ENCODE measurements around the gene CD63.

The CD63 gene

GRCh38 chr12:55705782-55706402 is 22.9 kb downstream of the CD63 start:
- no peak for DNase-seq (ENCODE audit: low read depth in 2 of 2)

DNA sequence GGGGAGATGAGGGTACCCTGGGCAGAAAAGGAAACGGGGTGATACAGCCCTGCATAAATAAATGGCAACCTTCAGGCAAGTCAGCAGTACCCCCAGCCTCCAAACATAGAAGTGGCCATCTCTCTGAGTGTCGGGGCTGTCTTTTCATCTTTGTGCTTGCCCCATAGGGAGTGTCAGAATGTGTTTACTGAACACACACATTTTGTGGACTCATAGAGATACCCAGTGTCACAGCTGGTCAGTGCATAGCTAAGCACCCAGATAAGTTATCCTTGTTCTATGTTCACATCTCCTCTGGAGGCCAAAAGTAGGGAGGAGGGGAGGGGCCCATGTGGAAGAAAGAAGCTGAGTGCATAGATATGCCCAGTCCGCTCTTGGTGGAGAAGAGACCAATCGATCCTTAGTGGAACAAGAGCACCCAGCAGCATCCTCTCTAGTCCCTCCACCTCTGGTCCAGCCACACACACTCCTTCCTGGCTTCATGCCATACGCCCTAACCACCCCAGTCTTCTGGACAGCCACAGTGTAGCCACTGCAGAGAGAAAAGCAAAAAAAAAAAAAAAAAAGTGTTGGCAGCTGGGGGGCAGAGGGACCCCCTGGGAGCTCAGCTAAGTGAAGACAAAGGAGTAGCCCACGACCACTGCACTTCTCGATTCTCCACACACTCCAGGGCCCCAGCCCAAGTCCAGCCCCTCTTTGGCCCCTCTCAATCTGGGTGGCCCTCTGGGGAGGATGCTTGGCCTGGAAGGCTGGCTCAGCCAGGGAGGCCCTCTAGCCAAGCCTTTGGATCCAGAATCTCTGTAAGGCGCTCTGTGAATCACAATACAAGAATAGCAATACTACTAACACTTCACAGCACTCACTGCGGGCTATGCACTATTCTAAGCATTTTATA is 23.7 kb downstream of the CD63 start:
- DNase-seq (ENCODE audit: low read depth in 2 of 2), result no peak

DNA sequence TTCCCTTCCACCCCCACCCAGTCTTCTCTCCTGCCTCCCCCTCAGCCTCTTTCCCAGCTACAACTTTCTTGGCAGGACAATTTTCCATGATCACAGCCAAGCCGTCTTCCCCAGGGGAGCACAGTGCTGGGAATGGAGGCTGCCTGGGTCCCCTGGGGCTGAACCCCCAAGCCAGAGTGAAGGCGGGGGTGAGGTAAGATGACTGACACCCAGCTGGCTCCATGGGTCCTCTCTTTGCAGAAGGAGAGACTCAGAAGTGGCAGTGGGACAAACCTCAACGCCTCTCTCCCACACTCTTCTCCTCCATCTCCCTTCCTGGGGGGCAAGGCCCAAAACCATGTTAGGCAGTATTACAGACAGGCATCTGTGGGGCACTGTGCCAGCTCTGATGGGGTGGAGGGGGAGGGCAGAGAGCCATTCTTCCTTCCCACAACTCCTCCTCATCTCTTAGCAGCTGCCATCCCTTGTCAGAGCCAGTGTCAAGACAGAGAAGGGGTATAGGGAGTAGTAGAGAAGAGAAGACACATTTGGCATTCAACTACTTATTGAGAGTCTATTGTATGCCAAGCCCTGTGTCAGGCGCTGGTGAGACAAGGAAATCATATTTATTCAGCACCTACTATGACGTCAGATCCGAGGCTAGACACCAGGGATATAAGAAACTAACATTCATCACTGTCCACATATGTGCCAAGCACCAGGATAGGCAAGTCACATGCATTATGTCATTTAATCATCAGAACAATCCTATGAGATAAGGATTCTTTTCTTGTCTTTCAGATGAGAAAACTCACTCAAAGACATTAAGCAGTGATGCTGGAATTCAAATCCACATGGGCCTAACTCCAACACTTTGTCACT is 24.7 kb downstream of the CD63 start:
- DNase-seq (ENCODE audit: low read depth in 2 of 2), result no peak

GRCh38 chr12:55703288-55703687 is 25.5 kb downstream of the CD63 start:
- DNase-seq (ENCODE audit: low read depth in 2 of 2), result no peak

DNA sequence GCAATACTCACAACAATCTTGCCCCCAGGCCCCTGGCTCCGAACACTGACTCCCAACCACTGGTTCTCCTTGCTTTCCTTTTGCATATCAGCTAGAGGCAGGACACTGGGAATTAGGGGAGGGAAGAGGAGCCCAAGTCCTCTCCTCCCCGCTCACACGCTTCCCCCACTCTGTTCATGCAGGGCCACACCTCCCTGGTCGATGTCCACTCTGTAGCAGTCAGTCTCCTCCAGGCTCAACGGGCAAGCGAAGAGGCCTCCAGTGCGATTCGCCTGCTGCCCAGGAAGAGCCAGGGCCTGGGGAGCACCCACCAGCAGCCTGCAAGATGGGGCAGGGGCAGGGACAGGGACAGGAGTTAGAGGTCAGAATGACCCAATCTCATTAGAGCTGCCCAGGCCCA is 25.9 kb downstream of the CD63 start:
- no peak for DNase-seq (ENCODE audit: low read depth in 2 of 2)

- DNase-seq (ENCODE audit: low read depth in 2 of 2), result no peak
Measured at GRCh38 chr12:55700255-55701018, 28.4 kb downstream of the CD63 start.

DNA sequence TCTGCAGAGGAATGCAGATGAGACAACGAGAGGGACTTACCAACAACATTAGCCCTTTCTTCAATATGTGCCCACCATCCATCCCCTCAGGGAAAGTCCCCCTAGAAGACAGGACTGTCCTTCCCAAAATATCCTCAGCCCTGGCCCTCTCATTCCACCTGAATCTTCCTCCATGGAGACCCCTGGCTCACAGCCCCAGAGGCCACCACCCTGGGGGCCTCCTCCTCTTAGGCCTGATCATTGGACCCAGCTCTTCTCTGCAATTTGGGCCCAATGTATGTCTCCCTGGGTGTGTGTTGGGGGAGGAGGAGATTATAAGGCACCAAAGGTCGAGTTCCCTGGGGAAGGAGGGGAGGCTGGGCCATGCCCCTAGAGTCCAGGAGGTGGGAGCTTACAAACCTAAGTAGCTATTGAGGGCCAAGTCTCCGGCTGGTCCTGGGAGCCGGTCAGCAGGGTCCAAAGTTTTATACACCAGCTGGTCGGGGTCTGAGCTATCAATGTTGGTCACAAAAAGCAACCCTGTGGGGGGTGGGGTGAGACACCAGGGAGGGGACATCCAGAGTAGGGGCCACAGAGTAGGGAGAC is 29.2 kb downstream of the CD63 start:
- DNase-seq (ENCODE audit: low read depth in 2 of 2), result no peak

DNA sequence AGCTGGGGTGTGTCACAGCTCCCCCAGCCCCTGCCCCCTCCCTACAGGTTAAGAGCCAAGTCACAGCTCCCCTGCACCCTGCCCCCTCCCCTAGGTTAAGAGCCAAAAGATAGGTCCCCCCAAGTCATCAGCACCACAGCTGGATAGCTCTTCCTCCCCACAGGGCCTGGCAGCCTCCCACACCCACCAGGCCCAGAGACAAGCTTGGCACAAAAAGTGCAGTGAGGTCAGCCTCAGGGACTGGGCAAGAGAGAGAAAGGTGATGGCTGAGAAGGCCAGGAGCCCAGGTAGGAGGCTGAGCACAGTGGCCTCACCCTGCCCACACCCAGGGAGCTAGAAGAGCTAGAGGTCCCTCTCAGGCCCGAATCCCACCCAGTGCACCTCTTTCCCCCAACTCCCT is 29.8 kb downstream of the CD63 start:
- no peak for DNase-seq (ENCODE audit: low read depth in 2 of 2)

DNA sequence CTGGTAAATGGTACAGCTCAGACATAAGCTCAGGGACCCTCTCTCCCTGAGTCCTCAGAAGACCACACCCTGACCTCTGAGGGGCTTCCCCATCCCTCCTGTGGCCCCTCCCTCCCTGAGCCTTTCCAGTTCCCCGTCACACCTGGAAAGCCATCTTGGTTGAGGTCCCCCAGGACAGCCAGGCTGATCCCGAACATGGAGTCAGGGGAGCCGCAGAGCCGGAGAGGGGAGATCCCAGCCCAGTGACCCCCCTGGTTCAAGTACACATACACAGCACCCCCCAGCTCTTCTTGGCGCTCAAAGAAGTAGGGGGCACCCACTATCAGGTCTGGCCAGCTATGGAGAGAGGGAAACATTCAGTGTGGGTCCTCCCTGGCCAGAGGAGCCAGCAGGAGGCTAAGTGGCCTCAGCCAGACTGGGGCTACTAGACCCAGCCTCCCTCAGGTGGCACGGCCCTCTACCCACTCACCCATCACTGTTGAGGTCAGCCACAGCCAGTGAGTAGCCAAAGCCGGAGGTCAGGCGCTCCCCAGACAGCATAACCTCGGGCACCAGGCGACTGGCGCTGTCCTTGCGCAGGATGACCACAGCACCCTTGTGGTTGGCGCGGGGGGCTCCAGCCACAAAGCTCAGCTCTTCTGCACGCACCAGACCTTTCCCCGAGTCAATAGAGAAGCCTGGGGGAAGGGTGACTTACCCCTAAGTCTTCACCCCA is 30.4 kb downstream of the CD63 start:
- no peak for DNase-seq (ENCODE audit: low read depth in 2 of 2)

DNA sequence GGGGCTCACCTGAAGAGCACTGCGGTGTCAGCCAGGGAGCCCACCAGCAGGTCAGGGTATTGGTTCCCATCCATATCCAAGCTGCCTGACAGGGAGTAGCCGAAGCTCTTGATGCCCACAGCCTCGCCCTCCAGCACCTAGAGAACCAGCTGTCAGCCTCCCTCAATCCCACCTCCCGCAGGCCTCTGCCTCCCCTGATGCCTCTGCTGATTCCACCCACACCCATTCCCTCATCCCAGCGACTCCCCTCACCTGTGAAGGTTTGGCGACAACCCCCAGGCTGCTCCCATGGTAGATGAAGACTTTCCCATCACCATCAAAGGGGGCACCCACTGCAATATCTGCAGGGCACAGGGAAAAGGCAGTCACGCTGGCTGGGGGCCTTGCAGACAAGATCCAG is 31.1 kb downstream of the CD63 start:
- no peak for DNase-seq (ENCODE audit: low read depth in 2 of 2)

- no peak for DNase-seq (ENCODE audit: low read depth in 2 of 2)
Measured at GRCh38 chr12:55696796-55697462, 31.9 kb downstream of the CD63 start.

GRCh38 chr12:55696141-55696540 is 32.7 kb downstream of the CD63 start:
- no peak for DNase-seq (ENCODE audit: low read depth in 2 of 2)

- DNase-seq (ENCODE audit: low read depth in 2 of 2), result no peak
Measured at GRCh38 chr12:55695349-55695748, 33.5 kb downstream of the CD63 start.

GRCh38 chr12:55694651-55695050 is 34.2 kb downstream of the CD63 start:
- no peak for DNase-seq (ENCODE audit: low read depth in 2 of 2)

DNA sequence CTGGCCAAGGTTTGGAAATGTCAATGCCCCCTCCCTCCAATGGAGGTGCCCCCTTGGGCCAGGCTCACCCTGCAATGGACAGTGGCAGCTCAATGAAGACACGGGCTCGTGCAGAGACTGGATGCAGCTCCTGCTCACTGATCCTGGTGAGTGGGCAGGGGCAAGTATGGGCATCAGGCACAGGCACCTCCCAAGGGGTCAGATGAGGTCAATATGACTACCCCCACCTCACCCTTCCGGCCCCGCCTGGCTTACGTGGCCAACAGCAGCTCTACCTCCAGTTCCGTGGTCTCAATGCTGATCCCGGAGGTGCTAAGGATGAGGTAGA is 34.7 kb downstream of the CD63 start:
- DNase-seq (ENCODE audit: low read depth in 2 of 2), result no peak

DNA sequence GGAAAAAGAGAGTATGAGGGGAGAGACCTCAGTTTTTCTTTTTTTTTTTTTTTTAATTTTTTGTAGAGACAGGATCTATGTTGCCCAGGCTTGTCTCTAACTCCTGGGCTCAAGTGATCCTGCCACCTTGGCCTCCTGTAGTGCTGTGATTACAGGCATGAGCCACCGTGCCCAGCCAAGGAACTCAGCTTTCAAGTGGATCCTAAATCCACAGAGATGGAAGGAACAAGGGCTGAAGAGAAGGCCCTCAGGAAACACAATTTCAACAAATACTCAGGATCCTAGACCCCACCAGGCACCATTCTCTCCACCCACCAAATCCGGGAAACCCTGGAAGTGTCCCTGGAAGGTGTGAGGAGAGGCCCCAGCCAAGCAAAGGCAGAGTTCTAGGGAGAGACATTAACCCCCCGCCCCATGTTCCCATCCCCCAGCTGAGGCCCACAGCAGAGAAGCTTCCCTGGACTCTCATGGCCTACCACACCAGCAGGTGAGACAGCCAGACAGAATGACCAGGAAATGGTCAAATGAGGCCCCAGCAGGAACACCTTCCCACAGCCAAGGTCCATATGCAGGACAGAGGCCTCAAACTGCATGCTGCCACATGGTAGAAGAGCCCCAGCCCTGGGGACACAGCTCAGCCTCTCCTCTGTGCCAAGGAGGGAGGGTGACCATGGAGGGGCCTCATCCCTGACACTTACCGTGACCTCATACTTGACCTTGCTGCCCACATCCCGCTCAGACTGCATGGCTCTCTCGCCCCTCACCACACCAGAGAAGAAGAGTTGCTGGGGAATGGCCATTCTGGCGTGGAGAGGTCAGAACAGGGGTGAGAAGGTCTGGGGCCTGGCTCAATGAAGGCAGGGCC is 35.3 kb downstream of the CD63 start:
- no peak for DNase-seq (ENCODE audit: low read depth in 2 of 2)

GRCh38 chr12:55692631-55693322 is 36.0 kb downstream of the CD63 start:
- DNase-seq (ENCODE audit: low read depth in 2 of 2), result no peak

Data from stimulated activated CD8-positive, alpha-beta memory T cell treated with anti-CD3 and anti-CD28 coated beads, Interleukin-15, amount 100 ng/mL, for 4 hours (primary cell).